HL-60 (cell line): ENCODE results near the gene ARNT2.

ENCODE experiments used
- DNase-seq, 2 experiments: peaks; one replicate each; pipeline ENCODE4 v3.0.0-alpha.2; 2010 to 2020; ENCODE audit warnings: low read depth in 1 of 2, low spot score in 1 of 2
- H3K27ac ChIP-seq: fragments of 250-450 bp; sonication (Bioruptor Pico); replicated peaks from 2 replicates; pipeline ENCODE4 v1.5.1; 2020; ENCODE audit warnings: mild to moderate bottlenecking, moderate library complexity
- H3K27me3 ChIP-seq: fragments of 250-450 bp; sonication (Bioruptor Pico); 2 replicates; pipeline ENCODE4 v1.5.1; 2021; ENCODE audit warnings: mild to moderate bottlenecking, moderate library complexity; ENCODE audit not compliant: insufficient read depth, poor library complexity, severe bottlenecking
- H3K4me3 ChIP-seq: replicated peaks from 2 replicates; pipeline ENCODE4 v1.5.1; 2011; ENCODE audit warnings: mild to moderate bottlenecking, control low read depth, low read length; ENCODE audit not compliant: insufficient read depth
- GABPA ChIP-seq: IDR thresholded peaks from 2 replicates; pipeline ENCODE4 v1.6.1; 2012; ENCODE audit warnings: low read depth
- POLR2AphosphoS5 ChIP-seq: IDR thresholded peaks from 2 replicates; pipeline ENCODE4 v1.6.1; 2012; ENCODE audit warnings: low read depth
- SPI1 ChIP-seq: IDR thresholded peaks from 2 replicates; pipeline ENCODE4 v1.6.1; 2012; ENCODE audit warnings: low read depth, mild to moderate bottlenecking, borderline replicate concordance
- TF ChIP-seq, protein P1 (sequence below): IDR thresholded peaks from one replicate; pipeline ENCODE4 v1.5.1; 2011; ENCODE audit warnings: low read length, control low read depth, inconsistent platforms; ENCODE audit not compliant: insufficient read depth
- TF ChIP-seq, protein P2 (sequence below): IDR thresholded peaks from 2 replicates; pipeline ENCODE4 v1.6.1; 2012; ENCODE audit warnings: low read depth; ENCODE audit not compliant: insufficient replicate concordance

The ARNT2 gene

DNA sequence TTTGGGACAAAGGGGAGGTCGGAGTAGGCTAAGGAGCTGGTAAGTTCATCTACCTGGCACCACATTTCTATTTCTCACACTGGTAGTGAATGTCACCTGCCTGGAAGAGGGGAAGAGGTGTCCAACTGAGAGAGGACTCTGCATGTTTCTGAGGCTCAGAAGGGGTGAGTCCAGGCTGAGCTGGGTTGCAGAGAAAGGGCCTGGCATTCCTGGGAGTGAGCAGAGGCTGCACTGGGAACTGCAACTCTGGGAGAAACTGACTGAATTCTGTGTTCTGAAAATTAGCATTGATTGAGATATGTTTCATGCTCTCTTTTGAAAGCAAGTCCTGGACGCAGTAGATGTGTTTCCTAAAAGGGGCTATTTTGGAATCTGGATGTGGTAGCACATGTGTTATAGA lies 32.3 kb upstream of the ARNT2 start:
- DNase-seq = no peak
- Histone ChIP-seq H3K27me3 (no peaks in the 10 kb centered on the region), H3K4me3 (no peak overlapping the region), H3K27ac (no peak overlapping the region)
- TF ChIP-seq POLR2AphosphoS5 = no peak
- TF ChIP-seq SPI1 = no peak
- TF ChIP-seq, protein P1, sequence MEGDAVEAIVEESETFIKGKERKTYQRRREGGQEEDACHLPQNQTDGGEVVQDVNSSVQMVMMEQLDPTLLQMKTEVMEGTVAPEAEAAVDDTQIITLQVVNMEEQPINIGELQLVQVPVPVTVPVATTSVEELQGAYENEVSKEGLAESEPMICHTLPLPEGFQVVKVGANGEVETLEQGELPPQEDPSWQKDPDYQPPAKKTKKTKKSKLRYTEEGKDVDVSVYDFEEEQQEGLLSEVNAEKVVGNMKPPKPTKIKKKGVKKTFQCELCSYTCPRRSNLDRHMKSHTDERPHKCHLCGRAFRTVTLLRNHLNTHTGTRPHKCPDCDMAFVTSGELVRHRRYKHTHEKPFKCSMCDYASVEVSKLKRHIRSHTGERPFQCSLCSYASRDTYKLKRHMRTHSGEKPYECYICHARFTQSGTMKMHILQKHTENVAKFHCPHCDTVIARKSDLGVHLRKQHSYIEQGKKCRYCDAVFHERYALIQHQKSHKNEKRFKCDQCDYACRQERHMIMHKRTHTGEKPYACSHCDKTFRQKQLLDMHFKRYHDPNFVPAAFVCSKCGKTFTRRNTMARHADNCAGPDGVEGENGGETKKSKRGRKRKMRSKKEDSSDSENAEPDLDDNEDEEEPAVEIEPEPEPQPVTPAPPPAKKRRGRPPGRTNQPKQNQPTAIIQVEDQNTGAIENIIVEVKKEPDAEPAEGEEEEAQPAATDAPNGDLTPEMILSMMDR = no peak
- TF ChIP-seq, protein P2, sequence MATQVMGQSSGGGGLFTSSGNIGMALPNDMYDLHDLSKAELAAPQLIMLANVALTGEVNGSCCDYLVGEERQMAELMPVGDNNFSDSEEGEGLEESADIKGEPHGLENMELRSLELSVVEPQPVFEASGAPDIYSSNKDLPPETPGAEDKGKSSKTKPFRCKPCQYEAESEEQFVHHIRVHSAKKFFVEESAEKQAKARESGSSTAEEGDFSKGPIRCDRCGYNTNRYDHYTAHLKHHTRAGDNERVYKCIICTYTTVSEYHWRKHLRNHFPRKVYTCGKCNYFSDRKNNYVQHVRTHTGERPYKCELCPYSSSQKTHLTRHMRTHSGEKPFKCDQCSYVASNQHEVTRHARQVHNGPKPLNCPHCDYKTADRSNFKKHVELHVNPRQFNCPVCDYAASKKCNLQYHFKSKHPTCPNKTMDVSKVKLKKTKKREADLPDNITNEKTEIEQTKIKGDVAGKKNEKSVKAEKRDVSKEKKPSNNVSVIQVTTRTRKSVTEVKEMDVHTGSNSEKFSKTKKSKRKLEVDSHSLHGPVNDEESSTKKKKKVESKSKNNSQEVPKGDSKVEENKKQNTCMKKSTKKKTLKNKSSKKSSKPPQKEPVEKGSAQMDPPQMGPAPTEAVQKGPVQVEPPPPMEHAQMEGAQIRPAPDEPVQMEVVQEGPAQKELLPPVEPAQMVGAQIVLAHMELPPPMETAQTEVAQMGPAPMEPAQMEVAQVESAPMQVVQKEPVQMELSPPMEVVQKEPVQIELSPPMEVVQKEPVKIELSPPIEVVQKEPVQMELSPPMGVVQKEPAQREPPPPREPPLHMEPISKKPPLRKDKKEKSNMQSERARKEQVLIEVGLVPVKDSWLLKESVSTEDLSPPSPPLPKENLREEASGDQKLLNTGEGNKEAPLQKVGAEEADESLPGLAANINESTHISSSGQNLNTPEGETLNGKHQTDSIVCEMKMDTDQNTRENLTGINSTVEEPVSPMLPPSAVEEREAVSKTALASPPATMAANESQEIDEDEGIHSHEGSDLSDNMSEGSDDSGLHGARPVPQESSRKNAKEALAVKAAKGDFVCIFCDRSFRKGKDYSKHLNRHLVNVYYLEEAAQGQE = no peak
- TF ChIP-seq GABPA = no peak

DNA sequence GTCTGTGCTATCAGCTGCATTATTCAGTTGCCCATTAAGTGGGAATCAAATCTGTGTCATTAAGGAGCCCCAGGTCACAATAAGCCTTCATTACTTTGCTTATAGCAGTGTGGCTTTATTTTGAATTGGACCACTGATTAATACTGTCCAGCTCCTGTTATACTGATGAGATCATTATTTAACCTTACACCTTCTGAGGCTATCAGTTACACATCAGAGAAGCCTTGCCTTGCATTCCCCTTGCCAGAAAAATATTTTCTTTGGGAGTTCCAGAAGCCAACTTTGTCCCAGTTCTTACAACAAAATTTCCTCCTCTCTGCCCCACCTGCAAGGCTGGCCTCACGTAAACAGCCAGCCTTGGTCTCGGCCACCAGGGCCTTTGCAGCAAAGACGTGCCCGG lies 29.7 kb upstream of the ARNT2 start:
- Histone ChIP-seq H3K4me3 (no peak overlapping the region), H3K27ac (no peak overlapping the region), H3K27me3 (no peaks in the 10 kb centered on the region)
- no peak for DNase-seq
- no peak for TF ChIP-seq SPI1
- TF ChIP-seq, protein P2 = no peak
- TF ChIP-seq GABPA = no peak
- TF ChIP-seq, protein P1 = no peak
- TF ChIP-seq POLR2AphosphoS5 = no peak

DNA sequence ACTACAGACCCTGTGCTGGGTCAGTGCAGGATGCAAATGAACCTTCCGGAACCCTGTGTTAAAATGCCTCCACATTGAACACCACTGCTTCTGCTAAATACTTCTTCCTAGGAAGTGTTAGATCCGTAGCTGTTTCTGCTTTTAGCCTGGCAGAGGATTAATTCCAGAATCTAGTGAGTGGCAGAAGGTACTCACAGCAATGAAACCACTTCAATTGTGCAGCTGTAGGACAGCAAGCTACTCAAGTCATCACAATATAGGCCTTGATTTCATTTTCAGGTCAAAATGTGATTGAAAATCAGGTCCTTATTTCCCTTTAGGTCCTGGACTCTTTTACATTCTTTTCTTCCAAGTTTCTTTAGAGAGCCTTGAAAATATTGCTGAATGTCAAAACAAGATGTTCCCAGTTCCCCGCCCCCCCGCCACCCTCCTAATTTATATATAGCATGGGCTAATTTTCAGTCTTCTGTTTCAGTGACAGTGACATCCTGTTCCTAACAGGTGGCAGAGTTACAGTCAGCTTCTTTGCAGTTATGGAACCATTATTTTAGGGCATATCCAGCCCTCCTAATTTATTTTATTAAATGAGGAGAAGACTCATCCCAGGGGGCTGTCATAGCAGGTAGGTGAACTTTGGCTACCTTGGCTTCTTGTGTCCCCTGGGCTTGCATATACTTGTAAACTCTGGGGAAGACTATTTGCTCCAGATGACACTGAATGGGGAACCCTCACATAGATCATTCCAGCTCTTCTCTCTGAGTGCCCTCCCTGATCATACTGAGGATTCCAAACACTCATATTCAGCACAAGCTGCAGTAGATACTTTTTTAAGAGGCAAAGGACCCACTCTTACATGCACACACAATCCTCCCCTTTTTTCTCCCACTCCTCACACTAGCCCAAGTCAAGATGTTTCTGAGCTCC lies 28.0 kb upstream of the ARNT2 start:
- peaks cover 2% of the 10 kb centered on the region for H3K27me3 ChIP-seq
- TF ChIP-seq, protein P2 = no peak
- TF ChIP-seq SPI1 (no peak), POLR2AphosphoS5 (no peak), GABPA (no peak)
- TF ChIP-seq, protein P1 = no peak
- DNase-seq = no peak
- no peak overlapping the region for H3K4me3 ChIP-seq
- H3K27ac ChIP-seq = no peak overlapping the region
